Measurements from ENCODE around the gene USP2.

DNA sequence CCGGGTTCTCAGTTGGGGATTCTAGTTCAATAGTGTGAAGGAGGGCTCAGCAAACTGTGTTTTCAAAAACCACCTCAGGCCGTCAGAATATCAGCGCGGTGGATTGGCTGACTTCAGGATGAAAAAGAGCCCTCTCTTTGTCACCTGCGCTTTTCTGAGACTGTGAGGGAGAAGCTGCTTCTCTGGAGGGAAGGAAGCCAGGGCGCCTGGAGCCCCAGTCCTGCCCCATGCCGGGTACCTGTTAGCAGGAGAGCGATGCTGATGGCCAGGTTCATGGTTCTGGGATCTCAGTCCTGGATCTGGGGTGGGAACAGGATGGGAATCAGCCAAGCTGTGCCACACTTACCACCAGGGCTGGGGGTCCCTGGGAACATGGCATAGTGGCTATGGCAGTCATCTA lies 39.1 kb upstream of the USP2 start:
- TF ChIP-seq CTCF (IDR thresholded peaks at IDR 0.05; ENCODE audit: insufficient read depth, low read depth, low read length) = no peak
- TF ChIP-seq EZH2 (IDR thresholded peaks at IDR 0.05; ENCODE audit: insufficient read depth, low read length) = no peak
